CD14-positive monocyte (primary cell): ENCODE results near the gene KRTAP5-7. TPM values are rescaled to one million over a fixed set of nuclear protein-coding genes. Genes with fewer than 3 reads are reported as not detected.
A peak's percentile ranks its signal among the peaks of the same experiment; 100 is the strongest.

Experiments
- DNase-seq, 3 donors: peaks; one replicate each; pipeline ENCODE4 v3.0.0-alpha.2; 2011 to 2022
- H2AFZ ChIP-seq: 2 replicates; pipeline ENCODE4 v1.6.0; 2012; ENCODE audit warnings: mild to moderate bottlenecking, low read depth, low read length, inconsistent platforms; ENCODE audit not compliant: insufficient read depth, poor library complexity, severe bottlenecking
- H3K27ac ChIP-seq, 2 donors: 1 replicate in 1 of 2; 2 replicates in 1 of 2; pipeline ENCODE4 v1.5.1; 2012 to 2013; ENCODE audit warnings: low read length in 2 of 2, control low read depth in 1 of 2, inconsistent platforms in 1 of 2, low read depth in 1 of 2, mild to moderate bottlenecking in 1 of 2
- H3K27me3 ChIP-seq, 2 donors: one replicate each; pipeline versions ENCODE4 v1.6.0 to v1.6.1; 2011 to 2013; ENCODE audit warnings: low read length in 2 of 2; ENCODE audit not compliant: control insufficient read depth in 2 of 2, insufficient read depth in 2 of 2
- H3K36me3 ChIP-seq, 2 donors: replicated peaks in 1 of 2; 1 replicate in 1 of 2; 2 replicates in 1 of 2; pipeline versions ENCODE4 v1.5.1 to v1.6.1; 2012 to 2013; ENCODE audit warnings: low read length in 2 of 2, control low read depth in 1 of 2, inconsistent platforms in 1 of 2, mild to moderate bottlenecking in 1 of 2; ENCODE audit not compliant: insufficient read depth in 2 of 2, control insufficient read depth in 1 of 2
- H3K4me1 ChIP-seq, 2 donors: 1 replicate in 1 of 2; 2 replicates in 1 of 2; pipeline versions ENCODE4 v1.5.1 to v1.6.1; 2012 to 2013; ENCODE audit warnings: low read length in 2 of 2, control low read depth in 1 of 2, inconsistent platforms in 1 of 2, mild to moderate bottlenecking in 1 of 2, moderate library complexity in 1 of 2; ENCODE audit not compliant: insufficient read depth in 2 of 2, control insufficient read depth in 1 of 2
- H3K4me2 ChIP-seq: replicated peaks from 2 replicates; pipeline ENCODE3; 2012; ENCODE audit warnings: low read length, moderate library complexity, mild to moderate bottlenecking; ENCODE audit not compliant: poor library complexity, severe bottlenecking; ENCODE audit errors: extremely low read depth
- H3K4me3 ChIP-seq, 3 experiments: fragments of 200-600 bp in 1 of 3; sonication (generic) in 1 of 3; replicated peaks in 1 of 3; 1 replicate in 2 of 3; 2 replicates in 1 of 3; pipeline ENCODE4 v1.5.1; 2011 to 2013; ENCODE audit warnings: low read length in 3 of 3, mild to moderate bottlenecking in 3 of 3, control low read depth in 2 of 3, low read depth in 2 of 3, inconsistent platforms in 1 of 3, moderate library complexity in 1 of 3
- H3K79me2 ChIP-seq: 2 replicates; pipeline ENCODE4 v1.6.0; 2012; ENCODE audit warnings: mild to moderate bottlenecking, control low read depth, inconsistent platforms, low read length, moderate library complexity; ENCODE audit not compliant: insufficient read depth
- H3K9ac ChIP-seq: 2 replicates; pipeline ENCODE4 v1.6.0; 2017; ENCODE audit warnings: low read length, mild to moderate bottlenecking; ENCODE audit not compliant: insufficient read depth, poor library complexity, severe bottlenecking
- H3K9me3 ChIP-seq, 2 donors: replicated peaks in 1 of 2; 1 replicate in 1 of 2; 2 replicates in 1 of 2; pipeline versions ENCODE4 v1.5.1 to v1.6.1; 2012 to 2013; ENCODE audit warnings: low read length in 2 of 2, control low read depth in 1 of 2; ENCODE audit not compliant: control insufficient read depth in 1 of 2, insufficient read depth in 1 of 2
- H4K20me1 ChIP-seq: 2 replicates; pipeline ENCODE4 v1.6.0; 2012; ENCODE audit warnings: mild to moderate bottlenecking, low read length, control low read depth, moderate library complexity; ENCODE audit not compliant: insufficient read depth
- H3K27ac Mint-ChIP-seq, 7 donors: one replicate each; pipeline ENCODE4 v1.8.0; 2020; ENCODE audit warnings: mild to moderate bottlenecking in 7 of 7, mixed read lengths in 7 of 7, moderate library complexity in 6 of 7, inconsistent platforms in 2 of 7
- H3K27me3 Mint-ChIP-seq, 3 donors: one replicate each; pipeline ENCODE4 v1.8.0; 2021 to 2022; ENCODE audit warnings: low read depth in 3 of 3, mild to moderate bottlenecking in 3 of 3, mixed read lengths in 3 of 3, moderate library complexity in 3 of 3, inconsistent platforms in 1 of 3
- H3K36me3 Mint-ChIP-seq, 2 donors: one replicate each; pipeline ENCODE4 v1.8.0; 2020; ENCODE audit warnings: mixed read lengths in 2 of 2, inconsistent platforms in 1 of 2, mild to moderate bottlenecking in 1 of 2
- H3K4me1 Mint-ChIP-seq: one replicate; pipeline ENCODE4 v1.8.0; 2020; ENCODE audit warnings: mild to moderate bottlenecking, mixed read lengths
- H3K4me3 Mint-ChIP-seq, 2 donors: one replicate each; pipeline ENCODE4 v1.8.0; 2020; ENCODE audit warnings: mild to moderate bottlenecking in 2 of 2, mixed read lengths in 2 of 2, moderate library complexity in 1 of 2
- H3K9me3 Mint-ChIP-seq, 7 donors: one replicate each; pipeline ENCODE4 v1.8.0; 2020 to 2022; ENCODE audit warnings: mixed read lengths in 7 of 7, mild to moderate bottlenecking in 6 of 7, moderate library complexity in 6 of 7, inconsistent platforms in 2 of 7
- WGBS: methylation state at CpG from one replicate; pipeline ENCODE4 v1.1.5; 2013; ENCODE audit warnings: missing lambda C conversion rate; ENCODE audit not compliant: insufficient coverage; 5-methylcytosine and 5-hydroxymethylcytosine counted together
- intact Hi-C, 2 donors: fragments of 100-400 bp; cut with micrococcal nuclease; formaldehyde crosslinking; loops; one replicate each; pipeline versions ENCODE4 v1.15.0 to v1.15.1; 2023
- polyA plus RNA-seq, 3 donors: library from polyadenylated mRNA; depleted of rRNA in 1 of 3; unstranded in 2 of 3; stranded (reverse) in 1 of 3; fragments of 300-500 nt in 2 of 3; fragments of >200 nt in 1 of 3; fragmentation: Illumina TruSeq in 2 of 3; gene quantifications; 1 replicate in 2 of 3; 2 replicates in 1 of 3; pipeline ENCODE4 v1.2.3, GENCODE V29; 2012 to 2021
- TF ChIP-seq, protein P1 (sequence below): fragments of 200-600 bp; IDR thresholded peaks from one replicate; pipeline ENCODE4 v1.8.0; 2022; ENCODE audit warnings: antibody characterized with exemption, mild to moderate bottlenecking

The KRTAP5-7 gene
- polyA plus RNA-seq, 3 donors: 0.05 TPM; not detected in 2

DNA sequence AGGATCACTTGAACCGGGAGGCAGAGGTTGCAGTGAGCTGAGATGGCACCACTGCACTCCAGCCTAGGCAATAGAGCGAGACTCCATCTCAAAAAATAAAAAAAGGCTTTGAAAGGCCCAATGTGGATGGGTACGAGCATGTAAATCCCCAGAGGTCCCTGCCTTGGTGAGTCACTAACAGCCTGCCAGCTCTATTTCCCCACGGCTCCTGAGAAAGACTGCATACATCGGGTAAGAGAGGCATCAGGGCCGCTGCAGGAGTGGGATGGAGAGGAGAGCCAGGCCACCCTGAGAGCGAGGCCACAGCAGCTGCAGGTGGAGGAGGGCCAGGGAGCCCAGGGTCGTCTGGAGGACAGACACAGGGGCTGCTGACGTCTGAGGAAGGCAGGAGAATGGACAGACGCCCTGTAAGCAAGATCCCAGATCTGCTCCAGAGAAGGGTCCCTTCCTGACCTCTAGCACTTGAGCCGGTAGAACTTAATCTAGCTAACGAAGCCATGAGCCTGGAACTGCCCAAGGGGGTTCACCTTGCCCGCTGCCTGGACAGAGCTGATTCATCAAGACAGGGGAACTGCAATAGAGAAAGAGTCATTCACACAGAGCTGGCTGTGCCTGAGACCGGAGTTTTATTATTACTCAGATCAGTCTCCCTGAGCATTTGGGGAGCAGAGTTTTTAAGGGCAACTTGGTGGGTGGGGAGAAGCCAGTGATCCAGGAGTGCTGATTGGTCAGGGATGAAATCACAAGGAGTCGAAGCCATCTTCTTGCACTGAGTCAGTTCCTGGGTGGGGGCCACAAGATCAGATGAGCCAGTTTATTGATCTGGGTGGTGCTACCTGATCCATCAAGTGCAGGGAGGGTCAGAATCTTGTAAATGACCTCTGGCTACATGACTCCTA is 16.1 kb downstream of the KRTAP5-7 start:
- TF ChIP-seq, protein P1, sequence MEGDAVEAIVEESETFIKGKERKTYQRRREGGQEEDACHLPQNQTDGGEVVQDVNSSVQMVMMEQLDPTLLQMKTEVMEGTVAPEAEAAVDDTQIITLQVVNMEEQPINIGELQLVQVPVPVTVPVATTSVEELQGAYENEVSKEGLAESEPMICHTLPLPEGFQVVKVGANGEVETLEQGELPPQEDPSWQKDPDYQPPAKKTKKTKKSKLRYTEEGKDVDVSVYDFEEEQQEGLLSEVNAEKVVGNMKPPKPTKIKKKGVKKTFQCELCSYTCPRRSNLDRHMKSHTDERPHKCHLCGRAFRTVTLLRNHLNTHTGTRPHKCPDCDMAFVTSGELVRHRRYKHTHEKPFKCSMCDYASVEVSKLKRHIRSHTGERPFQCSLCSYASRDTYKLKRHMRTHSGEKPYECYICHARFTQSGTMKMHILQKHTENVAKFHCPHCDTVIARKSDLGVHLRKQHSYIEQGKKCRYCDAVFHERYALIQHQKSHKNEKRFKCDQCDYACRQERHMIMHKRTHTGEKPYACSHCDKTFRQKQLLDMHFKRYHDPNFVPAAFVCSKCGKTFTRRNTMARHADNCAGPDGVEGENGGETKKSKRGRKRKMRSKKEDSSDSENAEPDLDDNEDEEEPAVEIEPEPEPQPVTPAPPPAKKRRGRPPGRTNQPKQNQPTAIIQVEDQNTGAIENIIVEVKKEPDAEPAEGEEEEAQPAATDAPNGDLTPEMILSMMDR: no peak

GRCh38 chr11:71543866-71544265 is 16.8 kb downstream of the KRTAP5-7 start:
- H3K27me3 Mint-ChIP-seq: peaks cover 0 to 9% (median 3%) of the 10 kb centered on the region in 3 donors
- no peak overlapping the region for H3K4me3 ChIP-seq
- H3K9ac ChIP-seq: no peak overlapping the region
- no peaks in the 10 kb centered on the region for H4K20me1 ChIP-seq
- TF ChIP-seq, protein P1: no peak
- no peak overlapping the region for H2AFZ ChIP-seq
- peak overlapping the region in 1 of 2 donors; percentile 8 for H3K4me3 Mint-ChIP-seq
- H3K36me3 ChIP-seq: no peaks in the 10 kb centered on the region
- peaks cover 9 to 13% of the 10 kb centered on the region in 2 donors for H3K4me1 ChIP-seq
- H3K27ac Mint-ChIP-seq: no peak overlapping the region
- intact Hi-C loops: no loop called here
- H3K27me3 ChIP-seq: no peaks in the 10 kb centered on the region
- DNase-seq: peak in 2 of 3 donors; percentile 1 to 24
- 20% methylated on average over 2 of the region's 8 CpGs for WGBS
- no peaks in the 10 kb centered on the region for H3K36me3 Mint-ChIP-seq
- H3K9me3 ChIP-seq: peaks cover 0 to 31% of the 10 kb centered on the region in 2 donors
- peaks cover 13 to 29% (median 15%) of the 10 kb centered on the region in 7 donors for H3K9me3 Mint-ChIP-seq
- H3K4me2 ChIP-seq: no peak overlapping the region
- H3K4me1 Mint-ChIP-seq: peaks cover 24% of the 10 kb centered on the region
- H3K27ac ChIP-seq: no peak overlapping the region
- no peaks in the 10 kb centered on the region for H3K79me2 ChIP-seq

More for the DNA sequence above, 16.1 kb downstream of the KRTAP5-7 start:
- peaks cover 0 to 31% of the 10 kb centered on the region in 2 donors for H3K9me3 ChIP-seq
- H3K4me3 ChIP-seq: no peak overlapping the region
- no peaks in the 10 kb centered on the region for H3K27me3 ChIP-seq
- H3K4me3 Mint-ChIP-seq: no peak overlapping the region
- H3K9ac ChIP-seq: no peak overlapping the region
- H4K20me1 ChIP-seq: no peaks in the 10 kb centered on the region
- no peaks in the 10 kb centered on the region for H3K79me2 ChIP-seq
- H3K9me3 Mint-ChIP-seq: peaks cover 13 to 29% (median 15%) of the 10 kb centered on the region in 7 donors
- H2AFZ ChIP-seq: no peak overlapping the region
- H3K36me3 ChIP-seq: no peaks in the 10 kb centered on the region
- H3K27ac Mint-ChIP-seq: peak overlapping the region in 3 of 7 donors; percentile 23 to 64 (median 51)
- H3K27me3 Mint-ChIP-seq: peaks cover 0 to 9% (median 2%) of the 10 kb centered on the region in 3 donors
- H3K27ac ChIP-seq: no peak overlapping the region
- no peak overlapping the region for H3K4me2 ChIP-seq
- peaks cover 9 to 13% of the 10 kb centered on the region in 2 donors for H3K4me1 ChIP-seq
- DNase-seq: peak in 2 of 3 donors; percentile 15 to 68
- H3K4me1 Mint-ChIP-seq: peaks cover 17% of the 10 kb centered on the region
- WGBS: 65% methylated on average over 14 of the region's 15 CpGs
- H3K36me3 Mint-ChIP-seq: no peaks in the 10 kb centered on the region
- intact Hi-C loops: no loop called here
